ENCODE measurements around the gene MEOX1.

Gene MEOX1

GRCh38 chr17:43634591-43635125 is 27.1 kb downstream of the MEOX1 start:
- Histone ChIP-seq H3K9ac (ENCODE audit: low read length) (no peak overlapping the region), H3K4me3 (ENCODE audit: low read length) (no peak overlapping the region), H2AFZ (ENCODE audit: low read length) (no peak overlapping the region), H3K27me3 (replicated peaks; ENCODE audit: insufficient read depth, low read length) (peaks cover 98% of the 10 kb centered on the region), H3K4me2 (ENCODE audit: low read depth, low read length) (no peak overlapping the region), H3F3A (ENCODE audit: insufficient read depth, low read length) (no peaks in the 10 kb centered on the region), H3K79me2 (ENCODE audit: low read length) (no peaks in the 10 kb centered on the region), H4K20me1 (ENCODE audit: insufficient read depth, low read length) (no peaks in the 10 kb centered on the region), H3K9me3 (replicated peaks; ENCODE audit: insufficient read depth, low read length) (no peaks in the 10 kb centered on the region), H3K36me3 (replicated peaks; ENCODE audit: insufficient read depth, low read length) (no peaks in the 10 kb centered on the region), H3K27ac (ENCODE audit: low read length) (no peak overlapping the region), H3K4me1 (ENCODE audit: low read length) (no peaks in the 10 kb centered on the region), H3K9me2 (replicated peaks; ENCODE audit: insufficient read depth, low read length) (no peaks in the 10 kb centered on the region)
- TF ChIP-seq CTCF (IDR thresholded peaks at IDR 0.05; ENCODE audit: low read length) (no peak), EZH2 (optimal IDR thresholded peaks at IDR 0.05; ENCODE audit: low read depth, low read length) (no peak), EZH2phosphoT487 (IDR thresholded peaks at IDR 0.05; ENCODE audit: low read length) (no peak)
- no peak for DNase-seq

- H3K4me3 ChIP-seq (ENCODE audit: low read length) = no peak overlapping the region
Measured at GRCh38 chr17:43632221-43632620, 29.5 kb downstream of the MEOX1 start.

GRCh38 chr17:43631429-43631828 is 30.3 kb downstream of the MEOX1 start:
- no peaks in the 10 kb centered on the region for H4K20me1 ChIP-seq (ENCODE audit: insufficient read depth, low read length)
- H3K36me3 ChIP-seq (replicated peaks; ENCODE audit: insufficient read depth, low read length) = no peaks in the 10 kb centered on the region
- H3K27me3 ChIP-seq (replicated peaks; ENCODE audit: insufficient read depth, low read length) = peaks cover 93% of the 10 kb centered on the region
- H3F3A ChIP-seq (ENCODE audit: insufficient read depth, low read length) = no peaks in the 10 kb centered on the region
- no peak overlapping the region for H3K4me2 ChIP-seq (ENCODE audit: low read depth, low read length)
- H3K79me2 ChIP-seq (ENCODE audit: low read length) = no peaks in the 10 kb centered on the region
- no peak overlapping the region for H3K27ac ChIP-seq (ENCODE audit: low read length)
- no peak for TF ChIP-seq EZH2 (optimal IDR thresholded peaks at IDR 0.05; ENCODE audit: low read depth, low read length)
- no peak for TF ChIP-seq EZH2phosphoT487 (IDR thresholded peaks at IDR 0.05; ENCODE audit: low read length)
- TF ChIP-seq CTCF (IDR thresholded peaks at IDR 0.05; ENCODE audit: low read length) = no peak
- no peaks in the 10 kb centered on the region for H3K9me2 ChIP-seq (replicated peaks; ENCODE audit: insufficient read depth, low read length)
- DNase-seq = no peak
- no peaks in the 10 kb centered on the region for H3K4me1 ChIP-seq (ENCODE audit: low read length)
- H3K9ac ChIP-seq (ENCODE audit: low read length) = no peak overlapping the region
- no peak overlapping the region for H3K4me3 ChIP-seq (ENCODE audit: low read length)
- no peak overlapping the region for H2AFZ ChIP-seq (ENCODE audit: low read length)
- no peaks in the 10 kb centered on the region for H3K9me3 ChIP-seq (replicated peaks; ENCODE audit: insufficient read depth, low read length)

More at GRCh38 chr17:43632221-43632620, 29.5 kb downstream of the MEOX1 start:
- Histone ChIP-seq H3K4me1 (ENCODE audit: low read length) (no peaks in the 10 kb centered on the region), H2AFZ (ENCODE audit: low read length) (no peak overlapping the region), H3K79me2 (ENCODE audit: low read length) (no peaks in the 10 kb centered on the region), H3K27ac (ENCODE audit: low read length) (no peak overlapping the region), H3K9me3 (replicated peaks; ENCODE audit: insufficient read depth, low read length) (no peaks in the 10 kb centered on the region), H4K20me1 (ENCODE audit: insufficient read depth, low read length) (no peaks in the 10 kb centered on the region), H3F3A (ENCODE audit: insufficient read depth, low read length) (no peaks in the 10 kb centered on the region), H3K36me3 (replicated peaks; ENCODE audit: insufficient read depth, low read length) (no peaks in the 10 kb centered on the region), H3K9me2 (replicated peaks; ENCODE audit: insufficient read depth, low read length) (no peaks in the 10 kb centered on the region), H3K4me2 (ENCODE audit: low read depth, low read length) (no peak overlapping the region), H3K27me3 (replicated peaks; ENCODE audit: insufficient read depth, low read length) (peaks cover 93% of the 10 kb centered on the region), H3K9ac (ENCODE audit: low read length) (no peak overlapping the region)
- no peak for DNase-seq
- TF ChIP-seq CTCF (IDR thresholded peaks at IDR 0.05; ENCODE audit: low read length) (no peak), EZH2phosphoT487 (IDR thresholded peaks at IDR 0.05; ENCODE audit: low read length) (no peak), EZH2 (optimal IDR thresholded peaks at IDR 0.05; ENCODE audit: low read depth, low read length) (no peak)
